Right kidney (tissue), 1 donor: ENCODE results near the gene GFOD2.

Experiments
- DNase-seq: peaks from one replicate; pipeline ENCODE4 v3.0.0-alpha.2; 2016

Gene GFOD2

DNA sequence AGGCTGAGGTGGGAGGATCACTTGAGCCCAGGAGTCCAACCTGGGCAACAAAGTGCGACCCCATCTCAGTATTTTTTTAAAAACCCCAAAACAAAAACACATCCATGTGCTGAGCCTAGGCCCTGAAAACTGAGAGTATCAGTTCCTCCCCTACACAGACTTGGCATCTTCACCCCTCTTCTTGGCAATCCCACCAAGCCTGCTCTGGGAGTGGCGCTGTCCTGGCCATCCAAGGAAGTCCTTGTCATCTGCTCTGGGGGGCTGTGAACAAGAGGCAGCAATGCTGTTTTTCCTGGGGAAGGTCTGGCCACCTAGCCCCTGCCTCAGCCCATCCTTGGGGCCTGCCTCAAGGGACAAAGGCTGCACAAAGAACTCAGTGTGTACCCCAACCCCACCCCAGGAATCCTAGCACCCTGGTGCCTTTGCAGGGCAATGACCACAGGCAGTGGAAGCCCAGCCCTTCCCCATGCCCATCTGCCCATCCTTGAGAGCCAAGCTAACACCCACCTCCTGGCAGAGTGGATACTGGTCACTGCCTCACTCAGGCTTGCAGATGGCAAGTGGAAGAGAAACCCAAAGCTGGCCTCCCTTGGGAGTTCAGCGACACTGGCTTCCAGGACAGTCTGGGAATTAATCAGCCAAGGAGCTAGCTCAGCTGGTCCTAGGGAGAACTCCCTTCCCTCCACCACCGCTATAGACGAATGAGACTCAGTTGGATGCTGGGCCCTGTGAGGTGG, 14.8 kb upstream of the GFOD2 start:
- no peak for DNase-seq

DNA sequence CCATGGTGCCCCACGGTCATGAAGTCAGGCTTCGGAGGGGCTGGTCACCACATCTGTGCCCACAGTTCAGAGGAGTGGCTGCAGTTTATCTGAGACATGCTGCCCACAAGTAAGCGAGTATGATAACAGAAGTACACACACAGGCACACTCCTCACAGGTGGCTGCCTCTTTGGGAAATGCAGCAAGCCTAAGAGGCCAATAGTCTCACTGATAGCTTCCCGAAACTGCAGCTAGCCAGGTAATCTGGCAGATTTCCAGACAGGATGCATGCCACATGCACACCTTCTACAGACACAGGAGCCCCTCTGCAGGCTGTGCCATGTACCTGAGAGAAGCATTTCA, 12.6 kb upstream of the GFOD2 start:
- no peak for DNase-seq

DNA sequence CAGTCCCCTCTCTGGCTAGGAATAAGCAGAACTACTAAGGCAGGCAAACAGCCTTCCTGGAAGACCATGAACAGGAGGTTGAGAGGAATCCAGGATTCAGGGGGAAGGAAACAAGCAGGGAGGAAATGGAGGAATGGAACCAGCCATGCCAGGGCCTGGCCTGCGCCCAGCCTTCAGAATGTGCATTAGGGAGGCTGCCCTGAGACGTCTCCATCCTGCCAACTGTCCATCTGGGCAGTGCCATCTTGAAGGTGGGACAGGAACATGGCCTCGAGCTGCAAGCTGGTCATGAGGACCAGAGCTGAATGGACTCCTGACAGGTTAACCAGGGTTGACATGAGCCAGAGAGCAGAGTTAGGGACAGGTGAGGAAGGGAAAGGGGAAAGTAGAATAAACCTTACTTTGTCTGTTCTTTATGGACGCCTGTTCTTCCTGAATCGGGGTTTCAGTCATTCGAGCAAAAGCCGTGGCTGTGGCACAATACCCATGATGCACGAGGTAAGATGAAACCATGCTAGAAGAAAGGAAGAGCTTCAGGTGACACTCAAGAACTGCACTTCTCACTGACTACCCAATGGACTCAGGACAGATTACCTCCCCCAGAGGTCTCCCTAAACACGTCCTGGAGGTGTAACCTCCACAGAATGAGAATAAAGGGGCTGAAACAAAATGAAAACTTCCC, 12.1 kb upstream of the GFOD2 start:
- no peak for DNase-seq

DNA sequence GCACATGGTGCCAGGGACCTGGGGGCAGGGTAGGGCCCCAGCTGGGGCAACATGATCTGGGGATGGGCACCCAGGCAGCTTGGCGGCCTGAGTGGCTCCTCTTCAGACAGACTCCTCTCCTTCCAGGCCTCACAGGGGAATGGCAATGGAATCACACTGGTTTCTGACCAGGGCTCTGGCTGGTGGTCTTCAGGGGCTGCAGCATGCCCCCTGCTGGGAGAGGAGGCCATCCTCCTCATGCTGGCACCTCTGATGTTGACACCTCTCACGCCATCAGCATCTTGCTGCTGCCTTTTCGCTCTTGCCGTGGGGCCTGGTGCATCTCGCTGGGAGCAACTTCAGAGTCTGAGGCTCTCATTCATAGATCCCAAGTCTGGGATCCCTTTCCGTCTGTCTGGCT, 11.2 kb upstream of the GFOD2 start:
- DNase-seq = no peak

DNA sequence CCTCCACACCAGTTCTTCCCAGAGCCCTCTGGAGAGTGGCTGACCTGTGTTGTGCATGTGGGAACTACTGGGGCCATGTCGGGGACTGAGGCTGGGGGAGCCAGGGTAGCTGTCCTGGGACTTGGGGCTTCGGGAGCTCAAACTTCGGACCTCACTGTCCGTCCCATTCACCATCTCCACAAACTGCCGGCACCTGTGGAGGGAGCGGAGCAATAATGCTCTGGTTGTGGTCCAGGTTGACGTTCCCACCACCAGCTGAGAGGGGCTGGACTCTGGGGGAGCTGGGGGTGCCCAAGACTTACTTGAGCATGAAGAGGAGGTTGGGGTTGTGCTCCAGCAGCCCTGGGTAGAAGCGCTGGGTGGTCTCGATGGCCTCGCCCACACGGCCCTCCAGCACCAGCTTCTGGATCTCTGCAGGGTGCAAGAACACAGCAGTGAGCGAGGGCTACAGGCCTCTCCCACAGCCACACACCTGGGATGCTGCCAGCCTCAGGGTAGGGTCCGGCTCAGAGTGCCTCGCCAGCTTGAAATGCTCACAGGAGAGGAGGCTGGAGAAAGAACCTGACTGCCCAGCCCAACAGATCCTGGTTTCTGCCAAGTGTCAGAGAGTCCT, 10.6 kb upstream of the GFOD2 start:
- no peak for DNase-seq

DNA sequence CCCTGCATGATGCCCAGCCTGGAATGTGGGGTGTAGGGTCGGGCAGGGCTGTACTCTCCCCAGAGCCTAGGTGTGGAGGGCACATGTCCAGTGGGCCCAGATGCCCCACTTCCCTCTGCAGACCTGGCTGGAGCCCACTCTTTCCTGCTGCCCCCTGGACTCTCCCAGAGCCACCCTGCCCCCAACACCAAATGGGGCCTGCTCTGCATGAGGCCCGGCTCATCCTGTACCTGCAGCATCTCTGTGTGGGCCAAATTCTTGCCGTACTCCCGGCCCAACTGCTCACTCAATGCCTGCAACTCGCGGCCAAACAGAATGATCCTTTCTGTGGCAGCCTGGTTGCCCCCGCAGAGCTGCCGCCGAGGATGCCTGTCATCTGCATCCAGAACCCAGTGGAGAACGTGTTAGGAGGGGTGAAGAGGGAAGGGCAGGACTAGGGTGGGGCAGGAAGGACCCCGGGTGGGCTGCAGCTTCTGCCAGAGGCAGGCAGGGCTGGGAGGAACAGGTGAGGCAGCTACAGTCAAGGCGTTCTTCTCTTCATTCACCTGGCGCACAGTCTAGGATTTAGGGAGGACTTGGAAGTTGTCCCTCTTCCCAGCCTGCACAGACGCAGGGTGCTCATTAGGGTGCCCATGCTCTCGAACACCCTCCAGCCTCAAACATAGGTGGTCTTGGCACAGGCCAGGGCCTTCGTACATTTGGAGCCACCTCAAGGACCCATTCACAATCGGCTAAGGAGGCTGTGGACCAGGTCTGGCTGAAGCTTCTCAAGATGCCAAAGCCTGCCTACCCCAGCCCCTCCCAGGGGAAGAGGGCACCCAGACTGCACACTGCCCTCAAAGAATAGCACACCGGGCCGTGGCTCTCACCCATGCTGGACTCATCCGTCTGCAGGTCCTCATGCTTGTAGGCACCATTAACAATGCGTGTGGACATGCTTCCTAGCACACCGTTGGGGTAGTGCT, 8.7 kb upstream of the GFOD2 start:
- DNase-seq = no peak

DNA sequence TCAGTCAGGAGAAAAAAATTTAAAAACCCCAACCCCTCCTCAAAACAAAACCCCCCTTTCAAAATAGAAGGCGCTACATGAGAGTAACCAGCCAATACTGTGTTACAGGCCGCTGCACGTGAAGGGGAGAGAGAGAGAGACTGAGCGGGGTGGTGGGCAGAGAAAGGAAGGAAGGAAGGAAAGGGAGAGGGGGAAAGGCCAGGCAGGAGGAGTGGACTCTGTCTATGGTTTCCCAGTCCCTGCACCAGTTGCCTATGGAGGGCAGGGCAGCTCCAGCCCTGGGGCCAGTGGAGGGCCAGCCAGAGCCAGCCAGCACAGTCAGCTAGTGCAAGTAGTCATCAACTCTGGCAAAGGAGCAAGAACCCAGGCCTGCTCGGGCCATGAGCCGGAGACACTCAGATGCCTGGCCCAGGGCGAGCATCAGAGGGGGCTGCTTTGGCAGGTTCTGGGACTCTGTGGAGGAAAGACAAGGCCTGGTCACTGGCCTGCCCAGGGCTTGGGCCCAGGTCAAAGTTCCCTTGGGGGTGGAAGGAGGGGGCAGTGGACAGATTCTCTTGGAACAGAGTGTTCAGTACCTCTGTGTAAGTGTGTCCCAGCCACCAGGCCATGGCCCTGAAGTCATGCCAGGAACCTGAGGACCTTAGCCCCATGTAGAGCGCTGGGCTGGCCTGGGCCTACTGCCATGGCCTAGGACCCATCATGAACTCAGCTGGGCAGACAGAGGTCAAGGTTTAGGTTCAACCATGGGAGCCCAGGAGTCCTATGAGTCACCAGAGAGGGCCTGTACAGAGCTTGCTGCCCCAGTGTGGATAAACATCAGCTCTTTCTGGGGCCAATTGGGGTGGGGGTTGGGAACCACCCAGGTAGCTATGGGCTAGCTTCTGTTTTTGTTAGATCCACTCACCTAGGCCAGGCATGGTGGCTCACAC, 7.3 kb upstream of the GFOD2 start:
- DNase-seq = no peak

DNA sequence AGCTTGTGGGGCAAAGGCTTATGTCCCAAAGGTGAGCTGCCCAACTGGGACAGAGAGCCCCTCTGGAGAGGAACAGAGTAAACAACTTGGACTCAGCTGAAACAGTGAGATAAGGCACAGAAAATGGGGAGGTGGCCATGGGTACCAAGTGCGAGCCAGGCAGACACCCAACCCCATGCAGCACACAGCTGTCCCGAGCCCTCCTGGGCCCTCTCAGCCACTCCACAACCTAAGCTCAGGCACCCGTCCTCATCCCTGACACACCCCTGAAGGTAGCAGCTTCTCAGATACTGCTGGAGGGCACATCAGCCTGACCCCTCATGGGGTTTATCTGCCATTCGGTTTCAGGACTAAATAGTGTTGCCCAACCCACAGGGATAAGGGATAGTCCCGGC, 4.8 kb upstream of the GFOD2 start:
- DNase-seq = no peak

DNA sequence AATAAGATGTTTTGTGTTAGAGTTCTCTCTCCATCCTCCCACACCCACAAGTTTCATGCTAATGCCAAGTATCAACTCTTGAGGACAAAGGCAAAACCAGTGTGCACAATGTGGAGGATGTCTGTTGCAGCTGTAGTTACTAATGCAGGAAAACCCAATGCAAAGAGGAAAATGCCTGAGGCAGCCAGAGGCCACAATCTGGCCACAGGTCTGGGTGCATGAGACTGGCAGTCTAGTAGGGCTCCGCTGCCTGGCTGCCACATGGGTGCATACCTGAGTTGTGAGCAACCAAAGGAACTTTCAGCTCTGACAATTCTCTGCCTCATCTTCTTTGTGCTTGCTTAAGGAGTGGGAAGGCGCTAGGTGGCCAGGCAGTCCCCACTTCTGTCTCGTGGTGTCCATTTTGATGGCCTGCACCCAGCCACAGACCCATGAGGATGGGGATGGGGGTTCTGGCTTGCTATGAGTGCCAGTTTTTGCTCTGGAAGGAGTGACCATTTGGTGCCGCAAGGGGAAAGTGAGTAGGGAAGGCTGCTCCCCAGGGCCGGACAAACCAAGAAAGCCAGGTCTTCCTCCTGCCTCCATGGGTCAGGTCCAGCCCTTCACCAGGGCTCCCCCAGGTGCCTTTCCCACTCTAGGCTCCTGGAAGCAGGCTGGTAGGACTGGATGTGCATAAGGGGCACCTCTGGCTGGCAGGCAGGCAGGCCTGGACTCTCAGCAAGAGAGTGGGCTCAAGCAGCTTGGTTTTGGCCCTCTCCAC, 4.2 kb upstream of the GFOD2 start:
- DNase-seq = no peak

DNA sequence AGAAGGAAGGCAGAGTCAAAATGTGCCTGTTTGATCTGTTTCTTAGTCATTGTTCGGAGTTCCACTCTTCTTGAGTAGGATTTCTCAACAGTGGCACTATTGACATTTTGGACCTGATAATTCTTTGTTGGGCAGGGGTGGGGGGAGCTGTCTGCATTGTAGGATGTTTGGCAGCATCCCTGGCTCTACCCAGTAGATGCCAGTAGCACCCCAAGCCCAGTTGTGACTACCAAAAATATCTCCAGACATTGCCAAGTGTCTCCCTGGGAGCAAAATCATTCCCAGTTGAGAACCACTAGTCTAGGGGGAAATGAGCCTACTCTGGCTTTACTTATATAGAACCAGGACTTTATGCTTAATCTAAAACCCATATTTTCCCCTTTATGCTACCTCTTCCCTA, 1.1 kb upstream of the GFOD2 start:
- DNase-seq = no peak

DNA sequence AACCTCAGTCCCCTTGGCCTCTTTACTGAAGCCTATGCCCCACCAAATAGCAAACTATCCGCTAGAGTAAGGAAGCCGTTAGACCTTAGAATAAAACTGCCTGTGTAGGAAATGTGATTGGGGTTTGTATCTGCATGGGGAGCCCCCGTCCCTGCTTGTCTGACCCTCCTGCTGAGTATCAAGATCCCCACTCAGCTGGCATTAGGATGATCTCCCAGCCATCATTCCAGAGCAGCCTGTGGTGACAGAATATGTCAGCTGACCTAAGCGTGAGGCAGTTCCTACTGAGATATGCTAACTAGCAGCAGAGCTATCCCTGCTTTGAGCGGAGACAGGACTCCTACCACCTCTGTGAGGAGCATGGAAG, 645 bp upstream of the GFOD2 start:
- no peak for DNase-seq

DNA sequence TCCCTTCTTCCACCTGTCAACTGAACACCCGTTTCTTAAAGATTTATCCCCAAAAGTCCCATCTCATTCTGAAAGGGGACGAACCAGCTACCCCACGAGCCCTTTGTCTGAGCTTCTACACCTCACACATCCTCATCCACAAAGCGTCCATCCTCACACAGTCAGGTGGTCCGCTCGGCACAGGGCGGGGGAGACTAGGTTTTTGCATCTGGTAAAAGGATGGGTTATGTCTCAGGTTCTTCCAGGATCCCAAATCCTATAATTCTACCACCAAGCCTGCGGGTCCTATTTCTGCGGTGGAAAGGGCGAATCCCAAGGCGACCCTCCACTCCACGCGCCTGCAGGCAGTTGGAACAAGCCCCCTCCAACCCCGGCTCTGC, 458 bp downstream of the GFOD2 start:
- DNase-seq = no peak

DNA sequence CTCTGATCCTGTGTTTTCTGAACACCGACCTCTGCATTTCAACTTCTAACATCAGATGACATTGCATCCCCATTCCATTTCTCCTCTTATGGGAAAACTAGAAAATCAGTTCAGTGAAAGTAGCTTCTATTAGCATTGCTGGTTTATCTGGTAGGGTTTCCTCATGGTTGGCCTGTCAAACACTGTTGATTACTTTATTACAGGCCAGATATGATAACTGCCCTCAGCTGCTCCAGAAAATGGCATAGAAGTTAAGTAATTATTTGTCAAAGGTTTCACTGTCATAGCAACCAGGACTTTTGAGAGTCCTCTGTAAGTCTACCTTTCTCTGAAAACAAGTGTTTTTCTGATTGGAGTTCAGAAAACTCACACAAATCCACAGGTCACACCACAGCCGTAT, 3.0 kb downstream of the GFOD2 start:
- no peak for DNase-seq

DNA sequence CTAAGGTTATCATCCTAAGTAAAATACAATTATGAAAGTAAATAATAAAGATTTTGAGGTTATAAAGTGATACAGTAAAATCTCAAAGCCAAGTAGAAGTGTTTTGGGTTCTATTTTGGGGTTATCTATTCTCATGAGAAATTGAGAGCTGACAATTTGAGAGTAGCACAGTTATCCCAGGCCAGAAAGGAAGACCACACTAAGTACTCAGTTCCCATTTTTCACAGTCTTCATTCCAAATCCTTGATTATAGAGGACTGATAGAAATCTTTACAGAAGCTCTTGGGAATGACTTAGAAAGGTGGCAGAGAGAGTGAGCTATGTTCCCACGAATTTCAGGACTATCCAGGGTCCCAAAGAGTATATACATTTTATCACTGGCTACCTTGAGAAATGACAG, 4.6 kb downstream of the GFOD2 start:
- no peak for DNase-seq

DNA sequence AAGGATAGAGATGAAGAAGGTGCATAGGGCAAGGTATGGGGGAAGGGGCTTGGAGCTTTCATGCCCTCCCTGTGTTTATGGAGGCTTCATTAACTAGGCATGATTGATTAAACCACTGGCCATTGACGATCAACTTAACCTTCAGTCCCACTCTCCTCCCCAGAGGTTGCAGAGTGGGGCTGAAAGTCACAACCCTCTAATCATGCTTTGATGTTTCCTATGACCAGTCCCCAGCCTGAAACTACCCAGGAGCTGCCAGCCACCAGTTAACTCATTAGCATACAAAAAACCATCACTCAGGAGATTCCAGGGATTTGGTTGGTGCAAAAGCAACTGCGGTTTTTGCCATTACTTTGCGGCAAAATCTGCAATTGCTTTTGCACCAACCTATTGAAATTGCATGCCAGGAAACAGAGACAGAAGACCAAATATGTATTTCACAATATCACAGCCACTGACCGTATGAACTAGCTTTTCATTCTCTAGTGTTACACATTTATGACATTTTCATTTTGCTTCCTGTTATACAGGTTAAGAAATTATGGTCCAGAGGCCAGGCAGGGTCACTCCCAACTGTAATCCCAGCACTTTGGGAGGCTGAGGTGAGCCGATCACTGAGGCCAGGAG, 5.4 kb downstream of the GFOD2 start:
- DNase-seq = no peak

DNA sequence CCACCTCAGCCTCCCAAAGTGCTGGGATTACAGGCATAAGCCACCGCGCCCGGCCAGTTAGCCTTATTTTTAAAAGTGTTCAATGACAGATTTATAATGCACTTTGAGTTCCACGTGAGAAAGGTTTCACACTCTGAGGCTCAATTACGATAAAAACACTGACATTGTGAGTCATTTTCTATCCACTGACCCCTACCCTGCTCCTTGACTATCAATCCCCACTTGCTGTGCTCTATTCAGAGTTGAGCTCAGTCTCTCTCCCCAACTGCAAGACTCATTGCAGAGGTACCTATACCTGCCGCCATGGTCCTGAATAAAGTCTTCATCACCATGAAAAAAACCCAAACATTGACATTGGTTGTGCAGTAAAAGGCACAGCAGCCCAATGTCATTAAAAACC, 8.5 kb downstream of the GFOD2 start:
- no peak for DNase-seq

DNA sequence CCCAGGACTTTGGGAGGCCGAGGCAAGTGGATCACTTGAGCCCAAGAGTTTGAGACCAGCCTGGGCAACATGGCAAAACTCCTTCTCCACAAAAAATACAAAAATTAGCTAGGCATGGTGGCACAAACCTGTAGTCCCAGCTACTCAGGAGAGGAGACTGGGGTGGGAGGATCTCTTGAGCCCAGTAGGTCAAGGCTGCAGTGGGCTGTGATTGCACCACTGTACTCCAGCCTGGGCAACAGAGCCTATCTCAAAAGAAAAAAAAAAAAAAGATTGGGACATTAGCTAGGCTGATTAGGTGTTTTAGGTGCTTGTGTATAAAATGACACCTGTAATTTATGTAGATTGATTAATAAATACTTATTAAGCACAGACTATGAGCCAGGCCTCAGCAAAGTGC, 10.1 kb downstream of the GFOD2 start:
- no peak for DNase-seq

DNA sequence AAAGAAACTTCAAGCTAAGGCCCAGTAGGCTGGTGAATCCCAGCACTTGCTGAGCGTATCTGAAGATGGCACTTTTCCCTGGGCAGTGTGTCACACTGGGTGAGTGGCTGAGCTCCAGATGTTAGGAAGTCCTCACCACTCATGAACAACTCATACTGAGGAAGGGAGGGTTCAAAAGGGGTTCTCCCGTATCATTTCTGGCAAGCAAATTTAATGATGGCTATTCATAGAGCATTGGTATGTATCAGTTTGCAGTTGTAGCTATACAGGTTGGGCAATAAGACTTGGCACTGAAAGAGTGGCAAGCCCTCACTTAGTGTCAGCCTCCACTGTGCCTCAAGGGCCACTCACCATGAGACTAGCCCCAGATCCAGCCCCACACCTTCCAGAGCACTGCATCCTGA, 10.7 kb downstream of the GFOD2 start:
- no peak for DNase-seq

DNA sequence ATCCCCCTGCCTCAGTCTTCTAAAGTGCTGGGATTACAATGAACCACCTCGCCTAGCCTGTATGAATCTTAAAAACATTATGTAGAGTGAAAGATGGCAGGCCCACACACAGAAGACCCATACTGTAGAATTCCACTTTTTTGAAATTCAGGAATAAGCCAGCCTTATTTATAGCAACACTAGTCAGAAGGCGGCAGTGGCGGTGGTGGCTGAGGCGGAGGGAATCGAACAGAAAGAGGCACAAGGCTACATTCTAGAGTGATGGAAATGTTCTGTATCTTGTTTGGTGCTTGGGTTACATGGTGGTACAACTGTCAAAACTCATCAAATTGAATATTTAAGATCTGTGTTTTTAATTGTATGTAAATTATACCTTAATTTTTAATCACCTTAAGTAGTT, 11.3 kb downstream of the GFOD2 start:
- DNase-seq = no peak

DNA sequence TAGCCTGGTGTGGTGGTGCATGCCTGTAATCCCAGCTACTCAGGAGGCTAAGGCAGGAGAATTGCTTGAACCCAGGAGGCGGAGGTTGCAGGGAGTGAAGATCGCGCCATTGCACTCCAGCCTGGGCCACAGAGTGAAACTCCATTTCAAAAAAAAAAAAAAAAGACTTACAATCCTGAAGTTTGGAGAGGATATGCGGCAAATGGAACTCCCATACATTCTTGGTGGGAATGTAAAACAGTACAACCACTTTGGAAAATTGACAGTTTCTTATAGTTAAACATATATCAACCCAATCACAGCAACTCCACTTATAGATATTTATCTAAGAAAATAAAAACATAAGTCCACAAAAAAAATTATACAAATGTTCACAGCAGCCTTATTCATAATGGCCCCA, 11.9 kb downstream of the GFOD2 start:
- DNase-seq = no peak

DNA sequence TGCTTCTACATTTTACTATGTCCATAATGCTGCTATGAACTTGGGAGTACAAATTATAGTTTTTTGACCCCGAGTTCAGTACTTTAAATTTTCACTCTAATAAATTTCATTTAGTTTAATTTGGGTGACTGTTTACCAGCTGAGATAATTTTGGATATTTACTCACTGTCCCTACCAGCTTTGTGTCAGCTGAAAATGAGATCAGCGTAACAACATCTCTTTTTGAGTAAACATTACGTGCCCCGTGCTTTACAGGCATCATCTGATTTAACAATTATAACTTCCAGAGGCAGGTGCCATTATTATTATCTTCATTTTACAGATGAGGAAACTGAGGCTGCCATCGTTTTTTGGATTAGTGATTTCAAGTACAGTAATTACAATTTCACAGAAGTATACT, 15.0 kb downstream of the GFOD2 start:
- DNase-seq = no peak
